NCI-H2227 (cell line): ENCODE measurements around the gene CCNL2.
"Not testable (repeated sequence)": the region's sequence is repeated elsewhere in the genome, so short reads cannot be mapped to it uniquely, and the experiment has no call there.

Source experiments
- DNase-seq: peaks from one replicate; lab custom pipeline; 2025; ENCODE audit not compliant: unreplicated experiment; lab: John Stamatoyannopoulos, UW

The CCNL2 gene

DNA sequence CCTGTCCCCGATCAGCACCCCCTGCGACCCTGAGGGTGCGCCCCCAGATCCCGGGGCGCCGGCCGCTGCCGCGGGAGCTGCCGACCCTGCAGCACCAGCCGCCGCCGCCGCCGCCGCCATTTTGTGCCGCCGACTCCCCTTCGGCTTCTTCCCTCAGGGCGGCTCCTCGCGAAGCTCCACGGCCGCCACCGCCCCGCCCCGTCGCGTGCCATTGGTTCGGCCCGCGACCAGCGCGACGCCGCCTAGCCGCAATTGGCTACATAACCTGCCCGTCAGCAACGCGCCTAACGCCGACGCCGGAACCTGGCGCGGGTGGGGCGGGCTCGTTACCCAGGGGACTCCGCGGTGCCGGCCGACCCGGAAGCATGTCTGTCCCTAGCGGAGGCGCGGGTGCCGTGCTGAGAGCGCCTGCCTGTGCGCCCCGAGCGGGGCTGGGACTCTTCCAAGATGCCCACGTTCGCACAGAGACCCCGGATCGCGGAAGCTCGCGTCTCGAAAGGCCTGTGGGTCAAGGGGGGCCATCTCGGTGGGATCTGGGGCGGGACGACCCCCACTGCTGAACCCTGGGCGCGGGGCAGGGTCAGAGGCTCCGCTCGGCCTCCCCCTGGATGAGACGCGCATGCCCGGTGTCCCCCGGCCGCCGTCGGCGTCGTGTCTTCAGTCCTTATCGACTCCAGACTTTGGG lies at the start of gene CCNL2:
TSS of gene CCNL2 (minus strand) at position 149 of the 685 bp plus-strand sequence. CDS start at position 120, 29 bp downstream.
- peak; percentile 99 for DNase-seq

DNA sequence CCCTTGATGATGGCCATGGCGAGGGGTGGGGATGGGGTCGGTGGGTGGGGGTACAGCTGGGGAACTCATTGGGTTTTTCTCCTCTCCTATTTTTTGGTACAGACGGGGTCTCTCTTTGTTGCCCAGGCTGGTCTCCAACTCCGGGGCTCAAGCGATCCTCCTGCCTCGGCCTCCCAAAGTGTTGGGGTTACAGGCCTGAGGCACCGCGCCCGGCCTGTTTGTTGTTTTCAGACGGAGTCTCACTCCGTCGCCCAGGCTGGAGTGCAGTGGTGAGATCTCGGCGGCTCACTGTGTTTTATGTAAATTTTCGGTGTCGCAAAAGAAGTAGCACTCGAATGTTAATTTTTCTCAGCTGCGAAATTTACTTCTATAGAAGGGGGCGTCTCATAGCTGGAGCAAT lies 47.5 kb upstream of the CCNL2 start:
- DNase-seq: not testable (repeated sequence)

DNA sequence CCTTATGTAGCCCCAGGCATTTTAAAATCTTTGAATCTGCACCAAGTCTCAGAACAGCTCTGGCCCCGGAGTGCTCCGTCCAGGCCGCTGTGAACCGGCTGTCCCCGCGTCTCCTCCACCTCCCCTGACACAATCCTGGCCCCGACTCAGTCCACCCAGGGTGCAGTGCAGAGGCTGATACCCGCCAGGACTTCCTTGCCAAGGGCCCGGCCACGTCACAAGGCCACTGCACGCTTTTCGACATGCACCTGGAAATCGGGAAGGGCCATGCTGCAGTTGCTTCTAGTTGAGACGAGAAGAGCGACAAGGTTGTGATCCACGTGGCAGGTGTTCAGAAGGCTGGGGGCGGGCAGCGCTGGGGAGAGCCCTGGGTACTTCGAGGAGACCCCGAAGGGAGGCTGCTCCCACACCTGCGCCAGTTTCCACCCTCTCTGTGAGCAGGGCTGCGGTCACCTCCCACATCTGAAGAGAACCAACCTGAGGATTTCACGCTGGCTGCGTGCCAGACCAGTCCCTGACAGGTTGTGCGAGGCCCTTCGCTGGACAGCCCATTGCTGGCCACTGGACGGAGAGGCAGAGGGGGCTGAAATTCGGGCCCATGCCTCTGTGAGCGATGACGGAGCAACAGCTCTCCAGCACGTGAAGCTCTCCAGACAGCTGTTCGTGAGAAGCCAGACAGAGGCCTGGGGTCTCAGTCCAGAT lies 43.1 kb upstream of the CCNL2 start:
- no peak for DNase-seq

DNA sequence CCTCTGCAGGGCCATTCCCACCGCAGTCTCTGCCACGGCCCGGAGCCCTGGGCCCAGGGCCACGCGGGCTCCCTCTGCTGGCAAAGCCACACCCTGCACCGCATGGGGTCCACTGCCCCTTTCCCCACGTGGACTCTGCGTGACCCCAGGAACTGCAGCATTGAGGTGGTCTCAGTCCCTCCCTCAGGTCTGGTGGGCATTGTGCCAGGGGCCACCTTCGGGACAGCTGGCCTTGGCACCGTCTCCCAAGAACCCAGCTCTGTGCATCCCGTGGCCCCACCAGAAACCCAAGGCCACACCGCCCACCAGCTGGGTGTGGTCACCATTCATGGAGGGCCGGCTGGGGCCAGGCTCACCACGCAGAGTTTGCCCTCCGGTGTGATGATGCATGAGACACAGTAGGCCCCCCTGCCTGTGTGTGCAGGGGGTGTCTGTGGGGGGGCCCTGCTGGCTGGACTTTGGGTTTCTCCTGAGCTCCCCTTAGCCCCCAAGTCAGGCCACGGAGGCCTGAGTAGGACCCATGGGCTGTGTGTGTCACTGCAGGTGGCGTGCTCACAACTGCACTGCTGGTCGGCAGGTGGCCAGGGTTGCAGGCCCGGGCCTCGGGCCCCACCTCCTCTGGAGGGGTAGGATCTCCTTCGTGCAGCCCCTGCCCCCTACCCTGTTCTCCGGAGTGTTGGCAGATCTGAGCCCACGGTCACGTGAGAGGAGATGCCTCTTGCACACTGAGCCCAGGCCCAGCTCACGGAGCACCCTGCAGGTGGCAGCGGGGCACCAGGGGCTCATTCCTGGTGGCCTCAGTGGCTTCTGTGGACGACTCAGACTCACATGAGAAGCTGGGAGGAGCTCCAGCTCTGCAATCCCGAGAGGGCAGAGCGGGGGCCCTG lies 42.1 kb upstream of the CCNL2 start:
- no peak for DNase-seq

DNA sequence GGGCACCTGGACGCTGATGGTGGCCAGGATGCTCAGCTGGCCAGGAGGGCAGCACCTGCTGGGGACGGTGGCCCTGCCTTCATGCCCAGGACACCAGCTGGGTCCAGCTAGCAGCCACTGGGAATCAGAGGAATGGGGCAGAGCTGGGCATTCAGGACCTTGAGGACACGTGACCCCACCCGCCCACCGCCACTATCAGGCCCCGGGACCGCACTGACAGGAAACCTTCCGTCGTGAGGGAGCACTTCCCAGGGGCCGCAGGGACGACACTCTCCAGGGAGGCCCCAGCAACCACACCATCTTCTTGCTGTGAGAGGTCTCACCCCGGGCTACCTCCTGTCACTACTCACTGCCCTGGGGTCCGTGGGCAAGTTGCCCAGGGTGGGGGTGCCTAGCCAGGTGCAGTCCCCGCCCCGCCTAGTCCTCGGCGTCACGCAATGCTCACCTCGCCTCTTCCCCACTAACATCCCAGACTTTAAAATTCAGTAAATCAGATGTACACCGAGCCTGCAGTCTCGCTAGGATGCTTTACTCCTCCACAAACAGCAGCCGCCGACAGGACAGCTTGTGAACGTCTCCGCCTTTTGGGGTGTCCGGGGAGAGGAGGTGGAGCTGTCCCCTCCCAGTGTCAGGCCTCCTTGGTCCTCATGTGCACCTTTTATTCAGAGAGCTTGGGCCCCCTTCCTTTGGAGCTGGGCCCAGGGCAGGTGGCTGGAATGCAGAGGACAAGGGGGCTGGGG lies 41.3 kb upstream of the CCNL2 start:
- DNase-seq: no peak

DNA sequence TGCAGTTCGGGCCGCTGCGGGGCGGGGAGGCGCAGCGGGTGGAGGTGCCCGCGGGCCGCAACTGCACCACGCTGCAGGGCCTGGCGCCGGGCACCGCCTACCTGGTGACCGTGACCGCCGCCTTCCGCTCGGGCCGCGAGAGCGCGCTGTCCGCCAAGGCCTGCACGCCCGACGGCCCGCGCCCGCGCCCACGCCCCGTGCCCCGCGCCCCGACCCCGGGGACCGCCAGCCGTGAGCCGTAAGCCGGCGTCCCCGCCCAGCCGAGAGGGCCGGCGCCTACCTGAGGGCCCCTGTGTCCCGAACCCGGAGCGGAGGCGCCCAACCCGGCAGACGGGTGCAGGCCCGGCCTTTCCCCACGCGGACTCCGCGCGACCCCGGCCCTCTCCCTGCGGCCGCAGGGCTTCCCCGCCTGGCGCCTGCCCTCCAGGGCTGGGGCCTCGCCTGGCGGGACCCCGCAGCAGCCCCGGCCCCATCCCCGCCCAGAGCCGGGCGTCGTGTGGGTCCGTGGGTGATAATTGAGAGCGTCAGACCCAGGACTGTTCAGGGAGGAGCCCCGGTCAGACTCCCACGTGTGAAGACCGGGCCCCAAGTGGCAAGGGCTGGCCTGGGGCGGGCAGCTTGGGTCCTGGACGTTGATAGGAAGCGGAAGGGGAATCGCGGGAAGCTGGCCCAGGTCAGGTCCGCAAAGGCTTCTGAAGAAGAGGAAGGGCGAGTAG lies 40.6 kb upstream of the CCNL2 start:
- DNase-seq: no peak

DNA sequence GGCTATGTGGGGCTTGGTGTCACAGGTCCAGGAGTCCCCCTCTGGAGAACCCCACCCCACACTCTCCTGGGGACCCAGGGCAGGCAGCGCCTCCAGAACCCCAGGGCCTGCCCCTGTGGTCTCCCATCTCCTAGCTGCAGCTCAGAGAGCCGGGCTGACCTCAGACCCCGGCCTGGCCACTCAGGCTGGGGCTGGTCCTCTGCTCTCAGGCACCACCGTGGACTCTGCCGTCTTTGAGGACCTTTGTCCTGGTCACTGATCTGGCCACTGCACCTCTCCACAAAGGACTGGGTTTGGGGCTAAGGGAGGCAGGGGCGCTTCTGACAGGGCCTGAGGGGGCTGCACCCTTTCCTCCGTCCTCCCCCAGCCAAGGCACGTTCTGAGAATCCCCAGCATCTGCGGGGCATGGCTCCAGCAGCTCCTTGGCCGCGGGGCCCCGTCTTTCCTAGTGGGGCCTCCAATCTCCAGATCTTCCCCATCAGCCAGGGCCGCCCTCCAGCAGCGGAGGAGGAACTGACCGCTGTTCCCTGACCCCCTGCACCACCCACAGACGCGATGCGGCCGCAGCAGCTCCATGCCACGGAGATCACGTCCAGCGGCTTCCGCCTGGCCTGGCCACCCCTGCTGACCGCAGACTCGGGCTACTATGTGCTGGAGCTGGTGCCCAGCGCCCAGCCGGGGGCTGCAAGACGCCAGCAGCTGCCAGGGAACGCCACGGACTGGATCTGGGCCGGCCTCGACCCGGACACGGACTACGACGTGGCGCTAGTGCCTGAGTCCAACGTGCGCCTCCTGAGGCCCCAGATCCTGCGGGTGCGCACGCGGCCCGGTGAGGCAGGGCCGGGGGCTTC lies 39.6 kb upstream of the CCNL2 start:
- no peak for DNase-seq

DNA sequence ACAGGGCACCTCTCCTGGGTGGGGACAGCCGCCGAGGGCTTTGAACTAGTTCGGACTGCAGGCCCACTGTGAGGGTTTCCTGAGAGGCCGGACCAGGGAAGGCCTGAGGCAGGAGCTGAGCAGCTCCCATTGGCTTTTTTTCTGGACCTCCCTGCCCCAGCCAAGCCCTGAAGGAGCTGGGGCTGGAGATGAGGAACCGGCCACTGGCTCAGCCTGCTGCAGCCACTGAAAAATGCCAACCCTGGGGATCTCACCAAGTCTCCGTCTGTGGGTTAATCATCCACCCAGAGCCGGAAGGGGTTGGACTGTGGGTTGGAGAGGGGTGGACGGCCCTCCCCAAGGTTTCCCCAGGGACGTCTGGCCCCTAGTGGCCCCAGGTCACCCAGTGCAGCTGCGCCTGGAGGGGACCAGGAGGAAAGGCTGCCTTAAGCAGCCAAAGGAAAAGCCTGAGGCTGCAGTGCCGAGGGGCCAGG lies 38.8 kb upstream of the CCNL2 start:
- no peak for DNase-seq

DNA sequence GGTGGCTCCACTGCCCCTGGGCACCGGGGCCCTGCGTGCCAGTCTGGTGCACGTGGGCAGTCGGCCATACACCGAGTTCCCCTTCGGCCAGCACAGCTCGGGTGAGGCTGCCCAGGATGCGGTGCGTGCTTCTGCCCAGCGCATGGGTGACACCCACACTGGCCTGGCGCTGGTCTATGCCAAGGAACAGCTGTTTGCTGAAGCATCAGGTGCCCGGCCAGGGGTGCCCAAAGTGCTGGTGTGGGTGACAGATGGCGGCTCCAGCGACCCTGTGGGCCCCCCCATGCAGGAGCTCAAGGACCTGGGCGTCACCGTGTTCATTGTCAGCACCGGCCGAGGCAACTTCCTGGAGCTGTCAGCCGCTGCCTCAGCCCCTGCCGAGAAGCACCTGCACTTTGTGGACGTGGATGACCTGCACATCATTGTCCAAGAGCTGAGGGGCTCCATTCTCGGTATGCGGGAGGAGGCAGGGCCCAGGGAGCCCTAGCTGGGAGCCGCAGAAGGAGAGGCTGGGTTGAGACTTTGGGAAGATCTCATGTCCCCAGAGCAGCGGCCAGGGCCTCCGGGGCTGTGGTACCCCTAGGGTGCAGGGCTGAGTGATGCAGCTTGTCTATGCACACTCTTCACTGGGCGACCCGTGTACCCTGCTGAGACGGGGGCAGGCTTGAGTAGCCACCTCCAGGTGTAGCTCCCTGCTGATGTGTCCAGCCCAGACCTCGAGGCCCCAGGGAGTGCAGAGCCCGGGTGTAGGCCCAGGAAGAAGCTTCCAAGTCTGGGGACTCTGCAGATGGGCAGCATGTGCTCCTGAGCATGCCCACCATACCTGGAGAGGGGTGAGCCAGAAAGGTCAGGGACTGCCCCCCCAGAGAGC lies 38.1 kb upstream of the CCNL2 start:
- no peak for DNase-seq

DNA sequence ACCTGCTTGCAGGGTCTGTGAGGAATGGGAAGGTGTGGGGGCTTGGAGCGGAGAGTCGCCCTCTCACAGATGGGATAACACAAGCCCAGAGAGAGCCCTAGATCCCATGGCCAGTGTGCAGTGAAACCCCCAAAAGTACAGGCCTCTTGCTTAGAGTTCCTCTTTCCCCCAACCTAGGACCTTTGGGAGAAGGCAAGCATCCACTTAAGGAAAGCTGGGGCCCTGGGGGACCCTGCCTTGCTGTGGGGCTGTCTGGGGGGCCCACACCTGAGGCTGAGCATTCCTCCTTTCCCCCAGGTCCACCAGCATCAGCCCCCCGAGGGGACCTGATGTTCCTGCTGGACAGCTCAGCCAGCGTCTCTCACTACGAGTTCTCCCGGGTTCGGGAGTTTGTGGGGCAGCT lies 37.5 kb upstream of the CCNL2 start:
- DNase-seq: no peak

DNA sequence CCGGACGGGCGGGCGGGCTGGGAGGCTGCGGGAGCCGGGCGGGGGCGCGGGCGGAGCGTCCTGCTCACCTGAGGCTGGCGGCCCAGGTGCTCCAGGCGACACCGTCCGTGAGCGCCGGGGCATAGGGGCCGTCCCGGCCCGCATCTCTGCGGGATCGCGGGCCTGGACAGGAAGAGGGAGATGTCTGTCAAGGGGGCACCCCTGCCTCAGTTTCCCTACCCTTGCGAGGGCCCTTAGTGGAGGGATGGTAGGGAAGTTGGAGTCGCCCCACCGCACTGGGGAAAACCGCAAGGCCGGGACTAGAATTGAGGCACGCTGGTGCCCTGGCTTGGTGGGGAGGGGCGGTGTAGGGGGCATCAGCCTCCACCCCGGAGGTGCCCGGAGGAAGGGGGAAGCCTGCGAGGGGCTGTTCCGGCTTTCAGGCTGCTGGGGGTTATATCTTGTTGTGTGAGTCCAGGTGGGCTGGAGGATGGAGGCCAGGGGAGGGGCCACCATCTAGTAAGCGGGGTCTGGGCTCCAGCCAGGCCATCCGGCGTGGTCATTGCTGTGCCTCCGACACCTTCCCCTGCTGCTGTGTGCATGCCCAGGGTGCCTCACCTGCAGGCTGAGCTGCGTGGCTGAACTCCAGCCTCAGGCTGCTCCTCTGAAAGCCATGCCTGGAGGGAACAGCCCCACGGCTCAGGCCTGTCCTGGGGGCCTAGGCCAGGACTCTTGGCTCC lies 36.9 kb upstream of the CCNL2 start:
- no peak for DNase-seq

DNA sequence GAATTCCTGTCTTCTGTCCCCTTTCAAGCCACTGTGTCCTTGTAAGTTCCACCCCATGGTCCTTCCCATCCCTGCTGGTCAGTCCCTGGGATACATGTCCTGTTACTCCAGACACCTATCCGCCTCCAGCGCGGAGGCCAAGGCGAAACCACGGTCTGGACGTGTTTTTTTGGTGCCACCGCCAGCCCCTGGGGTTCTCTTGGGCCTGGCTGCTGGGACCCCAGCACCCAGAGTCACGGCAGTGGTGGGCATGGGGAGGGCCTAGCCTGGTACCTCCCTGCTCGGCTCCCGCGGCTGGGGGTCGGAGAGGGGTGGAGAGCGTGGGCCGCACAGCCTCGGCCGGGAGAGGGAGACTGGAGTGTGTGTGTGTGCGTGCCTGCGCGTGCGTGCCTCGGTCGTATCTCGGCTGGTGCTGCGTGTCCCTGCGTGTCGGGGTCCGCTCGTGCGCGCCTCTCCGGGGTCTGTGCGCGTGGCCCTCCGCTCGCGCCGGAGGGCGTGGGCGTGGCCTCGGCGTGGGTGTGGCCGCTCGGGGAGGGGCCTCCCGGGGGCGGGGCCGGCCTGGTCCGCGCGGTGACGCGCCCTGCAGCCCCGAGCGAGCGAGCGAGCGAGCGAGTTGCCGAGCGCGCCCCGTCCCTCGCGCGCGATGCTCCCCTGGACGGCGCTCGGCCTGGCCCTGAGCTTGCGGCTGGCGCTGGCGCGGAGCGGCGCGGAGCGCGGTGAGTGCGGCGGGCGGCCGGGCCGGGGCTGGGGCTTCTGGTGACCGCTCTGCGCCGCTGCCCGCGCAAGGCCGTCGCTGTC lies 36.2 kb upstream of the CCNL2 start, which contains the start of gene VWA1:
TSS of gene VWA1 (plus strand) at position 585 of the 798 bp plus-strand sequence. CDS start at position 644, 59 bp downstream.
- peak; percentile 90 for DNase-seq

DNA sequence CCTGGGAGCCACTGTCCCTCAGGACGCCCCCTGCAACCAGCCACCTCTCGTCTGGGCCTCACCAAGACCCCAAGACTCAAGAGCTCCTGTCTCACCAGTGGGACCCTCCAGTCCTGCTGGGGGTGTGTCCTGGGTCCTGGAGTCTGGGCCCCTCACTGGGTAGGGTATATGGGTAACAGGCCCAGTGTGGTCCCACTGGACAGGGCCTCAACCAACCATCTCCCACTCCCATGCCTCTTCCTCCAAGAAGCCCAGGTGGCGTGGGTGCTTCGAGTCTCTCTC lies 35.6 kb upstream of the CCNL2 start:
- no peak for DNase-seq

DNA sequence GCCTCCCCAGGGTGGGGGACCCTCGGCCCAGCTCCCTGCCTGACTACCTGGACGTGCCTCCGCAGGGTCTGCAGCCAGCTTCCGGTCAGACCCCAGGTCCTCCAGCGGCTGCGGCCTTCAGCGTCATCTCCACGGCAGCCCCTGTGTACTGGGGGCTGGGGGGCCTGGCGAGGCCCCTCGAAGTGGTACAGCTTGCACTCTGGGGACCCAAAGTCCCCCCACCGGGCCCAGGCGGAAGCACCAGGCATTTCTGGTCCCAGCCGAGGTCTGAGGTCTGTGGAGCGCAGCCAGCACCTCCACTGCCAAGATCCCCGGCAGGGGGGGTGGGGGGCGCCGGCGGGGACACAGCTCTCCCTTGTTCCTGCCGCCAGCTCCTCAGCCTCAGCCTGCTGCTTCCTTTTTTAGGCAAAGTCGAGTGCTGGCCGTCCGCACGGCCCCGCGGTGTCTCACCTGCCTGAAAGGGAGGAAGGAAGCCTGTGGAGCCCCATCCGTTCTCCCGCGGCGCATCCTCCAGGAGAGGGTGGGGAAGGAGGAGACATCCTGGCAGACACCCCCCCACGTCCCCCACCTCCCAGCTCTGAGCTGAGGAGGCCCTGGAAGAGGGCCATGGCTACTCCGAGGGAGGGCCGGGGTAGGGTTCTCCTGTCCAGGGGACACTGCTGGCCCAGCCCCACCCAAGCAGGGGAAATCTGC lies 35.1 kb upstream of the CCNL2 start:
- no peak for DNase-seq

DNA sequence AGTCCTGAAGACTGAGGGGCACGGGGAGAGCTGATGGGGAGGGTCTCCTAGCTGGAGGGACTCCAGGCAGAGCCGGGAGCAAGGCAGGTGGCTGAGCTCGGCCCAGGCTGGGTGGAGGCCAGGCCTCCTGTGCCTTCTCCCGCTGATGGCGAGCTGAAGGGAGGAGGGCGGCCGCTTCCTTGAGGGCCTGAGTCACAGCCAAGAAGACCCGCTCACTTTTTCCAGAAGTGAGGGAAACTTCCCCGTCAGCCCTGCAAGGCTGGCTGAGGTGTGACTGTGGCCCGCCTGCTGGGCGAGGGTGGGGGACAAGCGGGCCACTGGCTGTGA lies 34.6 kb upstream of the CCNL2 start:
- no peak for DNase-seq

DNA sequence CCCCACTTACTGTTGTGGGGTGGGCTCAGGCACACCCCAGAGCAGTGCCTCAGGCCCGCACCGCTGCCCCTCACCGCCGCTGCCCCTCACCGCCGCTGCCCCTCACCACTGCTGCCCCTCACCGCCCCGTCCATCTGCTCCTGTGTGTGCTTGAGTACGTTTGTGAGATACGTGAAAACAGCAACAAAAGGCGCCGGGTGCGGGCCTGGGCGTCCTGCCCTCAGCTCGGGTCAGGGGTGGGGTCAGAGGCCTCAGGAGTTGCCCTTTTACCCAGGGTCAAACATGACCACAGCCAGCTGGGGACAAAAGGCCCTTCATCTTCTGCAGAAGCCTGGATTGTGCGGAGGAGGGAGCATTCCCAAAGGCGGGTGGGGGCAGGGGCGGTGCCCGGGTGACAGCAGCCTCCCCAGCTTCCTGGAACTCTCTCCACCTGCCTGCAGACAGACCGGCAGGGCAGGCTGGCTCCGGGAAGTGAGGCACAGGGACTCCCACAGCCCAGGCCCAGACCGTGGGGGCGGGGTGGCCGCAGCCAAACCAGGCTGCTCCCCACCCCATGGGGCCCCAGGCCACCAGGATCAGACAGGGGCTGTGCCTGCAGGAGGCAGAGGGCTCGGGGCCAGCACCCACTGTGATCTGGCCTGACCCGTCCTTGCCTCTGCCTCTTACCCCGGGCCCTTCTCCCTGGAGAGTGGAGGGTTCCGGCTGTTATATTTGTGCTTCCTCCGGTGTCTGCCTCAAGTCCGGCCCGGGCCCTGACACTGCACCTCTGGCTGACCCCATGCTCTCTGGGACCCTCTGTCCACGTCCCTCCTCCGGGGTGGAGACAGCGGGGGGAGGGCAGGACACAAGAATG lies 34.0 kb upstream of the CCNL2 start:
- peak; percentile 36 for DNase-seq
